Left colon (tissue), 2 donors: ENCODE measurements around the gene COX6A2. TPM values are rescaled to one million over a fixed set of nuclear protein-coding genes. Genes with fewer than 3 reads are reported as not detected.
A peak's percentile ranks its signal among the peaks of the same experiment; 100 is the strongest.
"Not testable (repeated sequence)": the region's sequence is repeated elsewhere in the genome, so short reads cannot be mapped to it uniquely, and the experiment has no call there.

ENCODE experiments used
- ATAC-seq: fragments of 200-7000 bp; cut with Tn5 transposase; one replicate; pipeline ENCODE4 v1.9.1; 2020; ENCODE audit warnings: mild to moderate bottlenecking, moderate library complexity
- DNase-seq, 2 donors: peaks; one replicate each; pipeline ENCODE4 v3.0.0-alpha.2; 2020
- intact Hi-C, 2 donors: fragments of 100-400 bp; cut with DNase I in 1 of 2; cut with micrococcal nuclease in 1 of 2; formaldehyde crosslinking; loops; one replicate each; pipeline versions ENCODE4 v1.11.2 to v1.14.0; 2022; cut with DNase I, micrococcal nuclease
- total RNA-seq, 2 donors: library from RNA; stranded (reverse); fragmentation: NEBNext Ultra II Directional; extraction: Animal tissue kit (Norgen Biotek cat#: 25700); gene quantifications; one replicate each; pipeline ENCODE4 v1.2.1, GENCODE V29; 2021
- donor health status: DM: no; HTN: no; CAD: no.
- donor health status: DM: yes; HTN: yes; CAD: no.

Gene COX6A2
- total RNA-seq, 2 donors from 2014 or later: not detected

DNA sequence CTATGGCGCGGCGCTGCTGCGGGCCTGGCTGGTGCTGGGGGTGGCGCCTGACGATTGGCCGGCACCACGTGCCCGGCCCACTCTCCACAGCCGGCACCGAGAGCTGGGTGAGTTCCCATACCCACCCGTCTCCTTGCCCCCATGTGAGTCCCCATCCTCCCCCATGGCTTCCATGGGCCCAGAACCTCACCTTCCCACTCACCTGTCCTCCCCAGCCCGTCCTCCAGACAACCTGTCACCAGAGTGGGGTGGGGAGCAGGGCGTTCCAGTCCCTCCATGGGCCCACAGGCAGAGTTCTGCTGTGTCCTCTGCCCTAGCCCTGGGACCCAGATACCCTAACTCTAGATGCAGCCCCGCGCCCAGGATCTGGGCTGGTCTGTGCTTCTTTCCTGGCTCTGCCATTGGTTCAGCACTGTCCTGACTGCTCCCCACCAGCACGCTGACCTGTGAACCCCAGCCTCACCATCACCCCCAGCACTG lies 36.7 kb upstream of the COX6A2 start:
- no peak for ATAC-seq
- DNase-seq: no peak
- intact Hi-C loops: no loop called here

GRCh38 chr16:31464348-31464769 lies 36.2 kb upstream of the COX6A2 start:
- intact Hi-C loops: no loop called here
- ATAC-seq: no peak

GRCh38 chr16:31461921-31462804 lies 34.0 kb upstream of the COX6A2 start:
- DNase-seq: no peak
- no peak for ATAC-seq
- intact Hi-C loops: no loop called here

More at GRCh38 chr16:31464348-31464769, 36.2 kb upstream of the COX6A2 start:
- no peak for DNase-seq

GRCh38 chr16:31461201-31461920 lies 33.2 kb upstream of the COX6A2 start:
- DNase-seq (no peak), ATAC-seq (no peak)
- intact Hi-C loops: no loop called here

- ATAC-seq (no peak), DNase-seq (no peak)
- intact Hi-C loops: no loop called here
Measured at GRCh38 chr16:31460582-31461002, 32.4 kb upstream of the COX6A2 start.

DNA sequence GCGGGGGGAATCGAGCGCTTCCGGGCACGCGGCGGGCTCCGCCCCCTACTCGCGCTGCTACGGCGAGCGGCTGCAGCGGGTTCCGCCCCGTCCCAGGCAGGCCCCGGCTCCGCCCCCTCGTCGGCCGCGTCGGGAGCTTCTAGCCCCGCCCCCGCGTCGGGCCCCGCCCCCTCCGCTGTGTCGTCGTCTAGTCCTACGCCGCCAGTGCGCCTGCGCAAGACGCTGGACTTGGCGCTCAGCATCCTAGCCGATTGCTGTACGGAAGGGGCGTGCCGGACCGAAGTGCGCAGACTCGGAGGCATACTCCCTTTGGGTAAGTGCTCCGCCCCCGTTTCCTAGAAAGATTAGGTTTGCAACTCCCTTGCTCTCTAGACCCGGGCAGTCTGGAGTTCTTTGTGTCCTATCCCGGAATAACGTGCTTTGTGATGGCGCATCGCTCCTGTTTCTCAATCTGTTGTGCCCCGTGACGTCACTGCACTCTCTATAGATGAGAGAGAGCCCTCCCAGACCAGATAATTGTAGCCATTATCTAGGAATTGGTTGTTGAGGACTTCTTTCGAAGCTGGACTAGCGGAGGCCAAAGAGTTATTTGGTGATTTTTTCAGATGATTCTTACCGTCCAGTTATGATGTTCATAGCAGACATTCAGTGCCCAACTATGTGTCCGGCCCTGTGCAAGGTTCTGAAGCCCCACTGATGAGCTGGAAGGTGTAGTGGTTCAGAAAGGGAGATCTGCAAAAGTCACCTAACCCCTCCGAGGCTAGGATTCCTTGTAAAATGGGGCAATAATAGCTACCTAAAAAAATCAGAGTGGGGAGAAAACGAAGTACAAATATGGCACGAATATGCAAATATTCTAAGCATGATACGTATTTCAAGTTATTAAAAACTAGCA lies 31.8 kb upstream of the COX6A2 start:
- peak; percentile 81 for ATAC-seq
- DNase-seq: peak; percentile 100
- intact Hi-C loops: no loop called here

- peak; percentile 80 for ATAC-seq
- intact Hi-C loops: no loop called here
- peak; percentile 97 to 99 for DNase-seq
Measured at GRCh38 chr16:31458844-31459686, 30.9 kb upstream of the COX6A2 start, which contains the start of gene ARMC5. TSS of gene ARMC5 (plus strand) at chr16:31459501. CDS start at chr16:31459525, 24 bp downstream.

DNA sequence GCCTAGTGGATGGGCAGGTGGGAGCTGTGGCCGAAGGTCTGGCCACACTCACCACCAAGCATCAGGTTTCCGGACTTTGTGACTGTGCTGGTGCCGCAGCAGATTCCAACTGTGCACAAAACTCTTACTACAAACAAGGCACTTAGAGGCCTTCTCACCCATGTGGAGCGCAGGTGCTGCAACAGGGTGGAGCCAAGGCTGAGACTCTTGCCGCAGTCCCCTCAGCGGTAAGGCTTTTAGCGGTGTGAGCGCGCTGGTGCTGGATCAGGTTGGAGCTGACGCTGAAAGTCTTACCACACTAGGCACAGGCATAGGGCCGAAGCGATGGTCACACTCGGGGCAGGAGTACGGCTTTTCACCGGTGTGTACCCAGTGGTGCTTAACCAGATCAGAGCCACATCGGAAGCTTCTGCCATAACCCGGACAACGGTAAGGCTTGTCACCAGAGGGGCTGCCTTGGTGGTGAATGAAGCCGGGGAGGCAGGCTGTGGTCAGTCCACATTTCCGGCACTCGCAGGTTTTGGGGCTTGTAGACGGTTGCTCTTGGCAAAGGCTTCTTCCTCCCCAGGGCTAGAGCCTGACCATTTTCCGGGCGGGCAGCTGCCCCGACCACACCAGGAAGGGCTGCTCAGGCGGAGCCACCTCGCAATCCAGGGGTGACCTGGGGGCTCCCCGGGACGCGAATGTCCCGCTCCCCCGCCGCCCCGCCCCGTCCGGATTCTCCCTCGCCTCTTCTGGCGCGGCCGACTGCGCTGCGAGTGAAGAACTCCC lies 30.1 kb upstream of the COX6A2 start:
- intact Hi-C loops: no loop called here
- ATAC-seq (peak; percentile 21), DNase-seq (peak; percentile 68 to 69)

- ATAC-seq (no peak), DNase-seq (no peak)
- intact Hi-C loops: no loop called here
Measured at GRCh38 chr16:31456988-31457360, 28.8 kb upstream of the COX6A2 start.

- intact Hi-C loops: no loop called here
- ATAC-seq (no peak), DNase-seq (no peak)
Measured at GRCh38 chr16:31455601-31456314, 27.6 kb upstream of the COX6A2 start.

- peak; percentile 54 for ATAC-seq
- intact Hi-C loops: no loop called here
- peak in 1 of 2 donors; percentile 39 for DNase-seq
Measured at GRCh38 chr16:31453255-31454204, 25.4 kb upstream of the COX6A2 start.

GRCh38 chr16:31452631-31453106 lies 24.5 kb upstream of the COX6A2 start:
- ATAC-seq: no peak
- intact Hi-C loops: no loop called here
- DNase-seq: no peak

- DNase-seq (peak; percentile 58 to 69), ATAC-seq (peak; percentile 79)
- intact Hi-C loops: no loop called here
Measured at GRCh38 chr16:31451681-31452351, 23.7 kb upstream of the COX6A2 start.

GRCh38 chr16:31451201-31451600 lies 23.0 kb upstream of the COX6A2 start:
- intact Hi-C loops: no loop called here
- no peak for DNase-seq
- ATAC-seq: no peak

- ATAC-seq, DNase-seq: not testable (repeated sequence)
- intact Hi-C loops: loop anchor here in 1 of 2 donors (10.0 kb wide), 1 partner anchor 481 kb away; no protein-coding TSS in a partner anchor
Measured at GRCh38 chr16:31445931-31446330, 17.8 kb upstream of the COX6A2 start.
